ENCODE data around the gene SLC6A19. TPM values are rescaled to one million over a fixed set of nuclear protein-coding genes. Genes with fewer than 3 reads are reported as not detected.

The SLC6A19 gene
- polyA plus RNA-seq, 1 donor = not detected

DNA sequence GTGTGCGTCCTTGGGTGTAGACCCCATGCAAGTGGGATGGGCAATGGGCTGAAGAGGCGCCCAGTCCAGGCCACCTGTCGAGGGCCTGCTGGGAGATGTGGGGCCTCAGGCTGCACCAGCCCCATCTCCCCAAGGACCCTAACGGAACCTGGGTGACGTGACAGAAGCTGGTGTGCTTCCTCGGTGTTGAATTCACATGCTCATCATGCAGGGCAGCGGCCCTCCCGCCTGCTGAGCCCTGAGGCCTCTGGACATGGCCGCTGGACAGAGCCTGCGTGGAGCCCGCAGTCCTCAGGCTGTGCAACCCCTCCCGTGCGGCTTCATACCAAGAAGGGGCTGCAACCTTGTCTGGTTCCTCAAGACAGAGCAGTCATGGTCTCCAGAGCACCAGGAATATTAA lies 66.7 kb downstream of the SLC6A19 start:
- DNase-seq = no peak

- DNase-seq = no peak
Measured at GRCh38 chr5:1268666-1269065, 67.3 kb downstream of the SLC6A19 start.

DNA sequence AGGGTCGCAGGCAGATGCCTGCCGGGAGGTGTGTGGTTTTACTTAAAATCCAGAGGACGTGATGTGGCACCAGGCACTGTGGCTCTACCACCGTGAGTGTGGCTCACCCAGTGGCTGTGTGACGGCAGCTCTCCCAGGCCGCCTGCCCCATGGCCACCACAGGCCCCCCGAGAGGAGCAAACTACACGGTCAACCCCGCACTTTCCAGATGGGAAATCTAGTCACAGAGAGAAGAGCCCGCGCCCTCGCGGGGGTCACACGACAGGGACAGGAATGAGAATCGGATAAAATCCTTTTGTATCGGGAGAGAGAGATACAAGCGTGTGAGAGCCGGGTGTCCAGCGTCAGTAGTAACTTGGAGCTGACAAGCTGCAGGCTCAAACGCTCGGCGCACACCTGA lies 69.0 kb downstream of the SLC6A19 start:
- DNase-seq = no peak

GRCh38 chr5:1270933-1271914 lies 69.8 kb downstream of the SLC6A19 start:
- no peak for DNase-seq

- no peak for DNase-seq
Measured at GRCh38 chr5:1272201-1272600, 70.8 kb downstream of the SLC6A19 start.

- DNase-seq = no peak
Measured at GRCh38 chr5:1273745-1274144, 72.3 kb downstream of the SLC6A19 start.

DNA sequence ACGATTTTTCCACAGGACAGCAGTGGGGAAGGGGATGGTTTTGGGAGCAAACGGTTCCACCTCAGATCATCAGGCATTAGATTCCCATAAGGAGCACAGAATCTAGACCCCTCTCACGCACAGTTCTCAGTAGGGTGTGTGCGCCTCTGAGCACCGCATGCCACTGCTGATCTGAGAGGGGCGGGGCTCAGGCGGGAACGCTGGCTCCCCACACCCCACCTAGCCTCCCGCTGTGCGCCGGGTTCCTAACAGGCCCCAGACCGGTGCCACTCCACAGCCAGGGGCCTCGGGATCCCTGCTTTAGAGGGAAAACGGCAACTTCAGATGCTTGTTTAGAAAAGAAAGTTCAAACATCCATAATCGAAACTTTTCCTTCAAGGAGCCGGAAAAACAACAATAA lies 73.1 kb downstream of the SLC6A19 start:
- no peak for DNase-seq

Other genes starting within 250 kb of the SLC6A19 start
- 3.6 TPM for gene NKD2, start 192.8 kb upstream of the SLC6A19 start, polyA plus RNA-seq (ENCODE audit: insufficient read length)
- 10.2 TPM for gene SLC12A7, start 89.5 kb upstream of the SLC6A19 start, polyA plus RNA-seq (ENCODE audit: insufficient read length)
- not detected for gene SLC6A18, start 23.8 kb downstream of the SLC6A19 start, polyA plus RNA-seq (ENCODE audit: insufficient read length)
- not detected for gene TERT, start 93.5 kb downstream of the SLC6A19 start, polyA plus RNA-seq (ENCODE audit: insufficient read length)
- gene CLPTM1L, start 143.5 kb downstream of the SLC6A19 start, polyA plus RNA-seq (ENCODE audit: insufficient read length) = 51.6 TPM
- gene SLC6A3, start 243.8 kb downstream of the SLC6A19 start, polyA plus RNA-seq (ENCODE audit: insufficient read length) = not detected

Measured in hindlimb muscle (tissue), 1 donor.